GM18867 (cell line): ENCODE results near the gene MLST8.
A peak's percentile ranks its signal among the peaks of the same experiment; 100 is the strongest.
"Not testable (repeated sequence)": the region's sequence is repeated elsewhere in the genome, so short reads cannot be mapped to it uniquely, and the experiment has no call there.

ENCODE experiments used
- ATAC-seq: cut with Tn5 transposase; IDR thresholded peaks from one replicate; pipeline ENCODE4 v1.9.1; 2021; ENCODE audit warnings: mild to moderate bottlenecking, moderate library complexity; ENCODE audit not compliant: unreplicated experiment

MLST8 gene

DNA sequence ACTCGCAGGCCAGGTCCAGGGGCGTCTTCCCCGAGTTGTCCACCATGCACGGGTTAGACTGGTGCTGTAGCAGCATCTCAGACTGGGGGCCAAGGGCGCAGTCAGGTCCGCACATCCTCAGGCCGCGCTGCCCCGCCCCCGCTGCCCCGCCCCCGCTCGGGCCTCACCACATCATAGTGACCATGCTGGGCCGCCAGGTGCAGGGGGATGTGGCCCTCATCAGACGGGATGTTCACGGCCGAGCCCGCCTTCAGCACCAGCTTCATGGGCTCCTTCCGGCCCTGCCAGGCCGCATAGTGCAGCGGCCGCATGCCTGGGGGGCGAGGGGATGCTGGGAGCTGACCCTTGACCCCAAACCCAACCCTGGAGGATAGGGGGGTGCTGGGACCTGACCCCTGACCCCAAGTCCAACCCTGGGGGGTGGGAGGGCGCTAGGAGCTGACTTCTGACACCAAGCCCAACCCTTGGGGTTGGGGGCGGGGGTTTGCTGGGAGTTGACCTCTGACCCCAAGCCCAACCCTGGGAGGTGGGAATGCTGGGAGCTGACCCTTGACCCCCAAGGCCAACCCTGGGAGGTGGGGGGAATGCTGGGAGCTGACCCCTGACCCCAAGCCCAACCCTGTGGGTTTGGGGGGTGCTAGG lies 15.9 kb upstream of the MLST8 start:
- ATAC-seq = no peak

GRCh38 chr16:2190002-2190658 lies 15.1 kb upstream of the MLST8 start:
- ATAC-seq = no peak

GRCh38 chr16:2190659-2191445 lies 14.4 kb upstream of the MLST8 start:
- no peak for ATAC-seq

DNA sequence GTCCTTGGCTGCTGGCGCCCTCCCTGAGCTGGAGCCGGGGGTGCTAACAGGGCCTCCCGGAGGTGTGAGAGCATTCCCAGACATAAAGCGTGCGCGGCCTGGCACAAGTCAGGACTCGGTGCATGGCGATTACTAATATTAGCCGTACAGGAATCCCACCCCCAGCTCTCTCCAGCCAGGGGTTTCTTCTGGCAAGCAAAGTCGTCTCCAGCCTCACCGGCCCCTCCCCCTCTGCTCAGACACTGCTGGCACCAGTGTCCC lies 13.9 kb upstream of the MLST8 start:
- no peak for ATAC-seq

DNA sequence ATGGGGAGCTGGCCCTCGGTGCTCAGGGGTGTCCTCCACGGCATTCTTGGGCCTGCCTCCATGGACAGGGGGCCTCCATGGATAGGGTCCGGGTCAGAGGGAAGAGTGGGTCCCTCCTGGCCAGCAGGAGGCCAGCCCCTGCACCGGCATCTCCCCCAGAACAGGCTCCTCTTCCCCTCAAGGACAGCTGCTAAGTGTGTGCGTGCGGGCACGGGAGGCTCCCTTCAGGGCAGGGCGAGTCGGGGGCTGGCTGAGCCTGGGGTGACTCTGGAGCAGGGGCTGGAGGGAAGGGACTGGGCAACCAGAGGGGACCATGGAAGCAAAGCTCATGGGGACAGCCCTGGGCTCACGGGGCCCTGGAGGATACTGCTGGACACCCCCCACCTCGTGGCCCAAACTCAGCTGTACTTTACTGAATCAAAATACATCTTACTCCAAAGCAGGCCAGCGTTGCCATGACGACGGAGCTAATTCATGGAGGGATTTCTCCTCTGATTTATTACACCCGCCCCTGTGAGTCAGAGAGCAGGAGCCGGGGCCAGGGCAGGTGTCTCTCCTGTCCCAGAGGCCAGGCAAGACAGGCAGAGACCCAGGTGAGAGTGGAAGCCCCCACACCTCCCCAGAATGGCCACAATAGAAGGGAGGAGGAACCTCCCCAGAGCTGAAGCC lies 11.0 kb upstream of the MLST8 start:
- ATAC-seq = no peak

DNA sequence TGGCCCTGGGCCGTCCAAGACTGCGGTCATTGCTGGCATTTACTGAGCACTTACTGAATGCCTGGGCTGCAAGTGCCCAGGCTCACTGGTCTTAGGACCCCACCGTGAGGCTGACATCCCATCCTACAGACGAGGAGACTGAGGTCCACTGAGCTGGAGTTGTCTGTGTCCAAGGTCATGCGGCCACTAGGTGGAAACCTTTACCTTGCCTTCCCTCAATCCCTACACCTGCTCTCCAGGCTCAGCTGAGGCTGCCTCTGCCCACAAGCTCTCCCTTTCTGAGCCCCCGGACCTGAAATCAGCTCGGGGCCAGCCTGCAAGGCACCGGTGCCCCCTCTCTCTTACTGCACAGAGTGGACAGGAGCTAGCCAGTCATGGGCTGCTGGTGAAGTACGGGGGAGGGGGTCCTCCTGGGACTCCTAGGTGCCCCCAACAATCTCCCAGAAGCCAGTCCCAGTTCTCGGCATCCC lies 10.4 kb upstream of the MLST8 start:
- ATAC-seq = no peak

DNA sequence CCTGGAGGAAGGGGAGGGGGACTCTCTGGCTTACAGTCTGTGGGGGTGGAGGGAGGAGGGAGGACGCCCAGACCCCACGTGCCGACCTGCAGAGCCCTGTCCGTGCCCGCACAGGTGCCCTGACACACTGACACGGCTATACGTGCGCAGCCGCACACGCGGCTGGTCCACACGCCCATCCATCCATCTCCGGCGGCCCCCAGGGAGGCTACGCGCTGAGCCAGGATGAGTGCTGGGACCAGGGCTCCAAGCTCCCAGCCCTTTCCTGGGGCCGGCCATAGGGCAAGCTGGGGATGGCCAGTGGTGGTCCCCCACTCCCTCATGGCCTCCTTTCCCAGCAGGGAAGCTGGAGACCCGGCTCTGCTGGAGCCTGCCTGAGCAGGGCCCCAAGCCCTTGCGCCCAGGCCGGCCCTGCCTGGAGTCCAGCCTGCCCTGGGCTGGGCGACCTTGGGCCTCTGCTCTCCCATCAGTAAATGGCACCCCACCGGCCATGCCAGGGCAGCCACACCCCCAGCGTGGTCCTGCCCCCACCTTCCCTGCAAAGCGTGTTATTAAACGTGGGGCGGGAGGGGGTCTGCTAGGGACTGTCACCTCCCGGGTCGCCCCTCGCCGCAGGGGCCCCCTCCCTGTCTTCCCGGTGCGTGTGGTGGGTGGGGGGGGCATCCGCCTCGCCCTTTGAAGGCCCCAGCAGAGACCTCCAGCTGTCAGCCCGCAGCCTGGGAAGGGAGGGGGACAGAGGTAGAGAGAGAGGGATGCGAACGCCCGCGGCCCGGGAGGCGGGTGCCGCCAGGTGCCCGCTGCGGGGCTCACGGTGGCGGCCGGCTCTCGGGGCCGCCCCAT lies 9.7 kb upstream of the MLST8 start:
- ATAC-seq = no peak

DNA sequence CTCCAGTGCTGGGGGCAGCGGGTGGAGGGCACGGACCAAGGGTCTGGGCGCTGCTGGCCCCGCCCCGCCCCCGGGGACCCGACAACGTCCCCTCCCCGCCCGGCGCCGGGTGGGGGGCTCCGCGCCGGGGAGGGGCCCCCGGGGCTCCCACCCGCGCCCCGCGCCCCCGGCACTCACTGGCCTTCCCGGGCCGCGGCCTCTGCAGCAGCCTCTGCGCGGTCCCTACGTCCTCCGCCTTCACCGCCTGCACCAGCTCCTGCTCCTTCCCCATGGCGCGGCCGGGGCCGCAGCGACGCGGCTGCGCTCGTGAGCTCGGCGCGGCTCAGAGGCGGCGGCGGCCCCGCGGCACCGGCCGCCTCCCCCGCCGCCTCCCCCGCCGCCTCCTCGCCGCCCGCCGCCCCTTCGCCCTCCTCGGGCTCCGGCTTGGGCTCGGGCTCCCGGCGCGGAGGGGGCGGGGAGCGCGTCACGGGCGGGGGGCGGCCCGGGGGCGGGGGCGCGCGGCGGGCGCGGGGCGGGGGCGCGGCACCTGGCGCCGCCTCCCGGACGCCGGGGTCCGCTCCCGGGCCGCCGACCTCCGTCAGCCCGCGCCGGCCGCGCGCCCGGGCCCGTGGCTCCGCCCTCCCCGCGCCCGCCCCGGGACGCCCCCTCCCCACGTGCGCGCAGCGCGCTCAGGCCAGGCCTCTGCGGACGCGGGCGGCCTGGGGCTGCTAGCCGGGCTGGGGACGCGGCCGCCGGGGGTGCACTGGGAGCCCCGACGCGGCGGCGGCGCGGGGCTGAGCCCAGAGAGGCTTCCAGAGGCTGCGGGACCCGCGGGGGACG lies 8.9 kb upstream of the MLST8 start, which contains the start of gene CASKIN1:
TSS of gene CASKIN1 (minus strand) at position 444 of the 819 bp plus-strand sequence. CDS start at position 271, 173 bp downstream.
- ATAC-seq = no peak

- no peak for ATAC-seq
Measured at GRCh38 chr16:2196981-2197511, 8.2 kb upstream of the MLST8 start.

- ATAC-seq = no peak
Measured at GRCh38 chr16:2197765-2198164, 7.5 kb upstream of the MLST8 start.

- ATAC-seq = no peak
Measured at GRCh38 chr16:2198283-2198682, 7.0 kb upstream of the MLST8 start.

DNA sequence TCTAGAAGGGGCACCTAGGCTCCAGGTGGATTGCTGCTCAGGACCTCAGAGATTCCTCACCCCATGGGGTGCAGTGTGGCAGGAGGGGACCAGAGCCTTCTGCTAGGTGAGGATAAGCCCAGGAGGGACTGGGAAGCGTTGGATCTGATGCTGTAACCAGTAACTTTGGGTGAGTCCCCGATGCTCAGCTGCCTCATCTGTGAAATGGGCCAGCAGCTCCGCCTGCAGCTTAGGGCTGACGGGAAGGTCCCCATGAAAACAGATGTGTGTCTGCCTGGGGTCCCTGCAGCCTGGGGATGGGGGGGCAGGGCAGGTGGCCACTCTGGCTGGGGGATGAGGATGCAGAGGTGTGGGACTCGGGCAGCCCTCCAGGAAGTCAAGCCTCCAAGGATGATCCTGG lies 6.2 kb upstream of the MLST8 start:
- no peak for ATAC-seq

DNA sequence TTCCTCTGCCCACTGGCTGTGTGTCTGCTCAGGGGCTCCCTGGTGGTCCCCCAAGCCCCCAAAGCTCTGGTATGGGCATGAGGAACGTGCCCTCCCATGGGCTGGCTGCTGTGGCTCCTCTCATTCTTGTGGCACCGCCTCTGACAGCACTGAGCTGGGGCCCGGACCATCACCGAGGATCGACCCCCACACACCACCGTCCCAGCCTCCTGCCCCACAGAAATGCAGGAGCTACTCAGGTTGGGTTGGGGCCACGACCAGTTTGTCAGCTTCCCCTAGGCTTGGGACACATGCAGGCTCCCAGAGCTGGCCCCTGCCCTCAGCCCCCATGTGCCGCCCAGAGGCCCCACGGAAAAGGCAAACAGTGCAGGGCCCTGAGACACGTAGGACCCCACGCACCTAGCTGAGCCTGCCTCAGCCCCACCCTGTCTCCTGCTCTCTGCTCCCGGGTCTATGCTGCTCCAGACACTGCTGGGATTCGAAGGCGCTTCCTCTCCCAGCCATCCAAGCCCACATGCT lies 5.6 kb upstream of the MLST8 start:
- ATAC-seq = no peak

GRCh38 chr16:2200313-2200712 lies 4.9 kb upstream of the MLST8 start:
- ATAC-seq = no peak

GRCh38 chr16:2203119-2203688 lies 2.0 kb upstream of the MLST8 start:
- not testable (repeated sequence) for ATAC-seq

DNA sequence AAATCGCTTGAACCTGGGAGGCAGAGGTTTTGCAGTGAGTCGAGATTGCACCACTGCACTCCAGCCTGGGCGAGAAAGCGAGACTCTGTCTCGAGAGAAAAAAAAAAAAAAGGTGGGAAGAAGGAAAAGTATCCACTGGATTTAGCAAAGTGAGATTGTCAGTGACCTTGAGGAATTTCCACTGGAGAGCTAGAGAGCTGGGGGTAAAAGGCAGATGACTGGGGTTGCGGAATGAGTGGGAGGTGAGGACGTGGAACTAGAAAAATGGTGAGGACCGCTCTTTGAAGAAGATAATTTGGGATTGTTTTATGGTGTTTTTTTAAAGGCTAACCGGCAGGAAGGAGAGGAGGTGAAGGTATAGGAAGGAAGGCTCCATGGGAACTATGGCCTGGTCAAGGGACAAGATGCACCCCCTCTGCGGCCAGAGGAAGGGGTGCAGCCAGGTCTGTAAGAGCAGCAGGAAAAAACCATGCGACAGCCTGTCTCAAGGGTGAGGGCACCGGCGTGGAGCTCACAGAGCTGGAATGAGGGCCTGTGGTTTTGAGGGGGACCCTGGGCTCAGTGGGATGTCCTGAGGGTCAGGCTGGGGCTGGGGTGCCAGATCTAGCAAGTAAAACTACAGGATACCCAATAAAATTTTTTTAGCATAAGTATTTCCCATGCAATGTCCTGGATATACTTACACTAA lies 694 bp upstream of the MLST8 start:
- ATAC-seq = no peak

- ATAC-seq = peak; percentile 10
Measured at GRCh38 chr16:2205967-2206313, 686 bp downstream of the MLST8 start.

GRCh38 chr16:2206420-2206779 lies 1.1 kb downstream of the MLST8 start:
- ATAC-seq = no peak
